ENCODE data around the gene ZBED2. TPM values are rescaled to one million over a fixed set of nuclear protein-coding genes. Genes with fewer than 3 reads are reported as not detected.
A peak's percentile ranks its signal among the peaks of the same experiment; 100 is the strongest.
"Not testable (repeated sequence)": the region's sequence is repeated elsewhere in the genome, so short reads cannot be mapped to it uniquely, and the experiment has no call there.

Gene ZBED2, protein sequence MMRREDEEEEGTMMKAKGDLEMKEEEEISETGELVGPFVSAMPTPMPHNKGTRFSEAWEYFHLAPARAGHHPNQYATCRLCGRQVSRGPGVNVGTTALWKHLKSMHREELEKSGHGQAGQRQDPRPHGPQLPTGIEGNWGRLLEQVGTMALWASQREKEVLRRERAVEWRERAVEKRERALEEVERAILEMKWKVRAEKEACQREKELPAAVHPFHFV
- total RNA-seq = 587 and 596 TPM in 2 replicates

- intact Hi-C loops (cut with micrococcal nuclease) = loop anchor here (1.0 to 5.0 kb wide), 5 partner anchors 13 to 358 kb away; no protein-coding TSS in a partner anchor
- H3K4me1 Mint-ChIP-seq = peaks cover 53% of the 10 kb centered on the region
- no peaks in the 10 kb centered on the region for H3K27me3 Mint-ChIP-seq
- DNase-seq = peak; percentile 72
- peak within 1 kb of the TSS; percentile 96 for H3K4me3 Mint-ChIP-seq
- peak within 1 kb of the TSS; percentile 96 for H3K27ac Mint-ChIP-seq
- peaks cover 73% of the 10 kb centered on the region for H3K36me3 Mint-ChIP-seq (ENCODE audit: low read depth)
- H3K9me3 Mint-ChIP-seq = no peaks in the 10 kb centered on the region
Observed at GRCh38 chr3:111595232-111595631, at the start of gene ZBED2. Gene ZBED2 (minus strand): TSS chr3:111595346. CDS start chr3:111594201, 1,145 bp downstream.

DNA sequence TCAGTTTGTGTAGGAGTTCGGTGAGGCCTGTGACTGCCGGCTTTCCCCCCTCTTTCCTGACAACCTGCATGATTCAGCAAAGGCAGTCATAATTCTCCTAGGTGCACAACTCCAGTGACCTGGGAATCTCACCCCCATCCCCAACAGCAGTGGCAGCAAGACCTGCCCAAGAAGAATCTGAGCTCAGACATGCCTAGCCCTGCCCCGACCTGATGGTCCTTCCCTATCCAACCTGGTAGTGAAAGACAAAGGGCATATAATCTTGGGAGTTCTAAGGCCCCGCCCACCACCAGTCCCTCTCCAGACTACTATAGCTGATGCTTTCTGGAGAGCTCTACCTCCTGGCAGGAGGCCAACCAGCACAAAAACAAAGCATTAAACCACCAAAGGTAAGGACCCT lies 44.2 kb upstream of the ZBED2 start:
- Mint-ChIP-seq H3K4me1 (no peaks in the 10 kb centered on the region), H3K36me3 (ENCODE audit: low read depth) (peaks cover 80% of the 10 kb centered on the region), H3K4me3 (no peak overlapping the region), H3K27ac (no peak overlapping the region), H3K9me3 (peaks cover 48% of the 10 kb centered on the region), H3K27me3 (no peaks in the 10 kb centered on the region)
- intact Hi-C loops (cut with micrococcal nuclease) = no loop called here
- DNase-seq = no peak

- DNase-seq = no peak
- no peaks in the 10 kb centered on the region for H3K27me3 Mint-ChIP-seq
- H3K27ac Mint-ChIP-seq = no peak overlapping the region
- H3K9me3 Mint-ChIP-seq = peaks cover 39% of the 10 kb centered on the region
- no peaks in the 10 kb centered on the region for H3K4me1 Mint-ChIP-seq
- intact Hi-C loops (cut with micrococcal nuclease) = no loop called here
- H3K36me3 Mint-ChIP-seq (ENCODE audit: low read depth) = peaks cover 80% of the 10 kb centered on the region
- H3K4me3 Mint-ChIP-seq = no peak overlapping the region
Observed at GRCh38 chr3:111636366-111636885, 41.3 kb upstream of the ZBED2 start.

- Mint-ChIP-seq H3K9me3 (peaks cover 34% of the 10 kb centered on the region), H3K27me3 (no peaks in the 10 kb centered on the region), H3K4me1 (no peaks in the 10 kb centered on the region), H3K4me3 (no peak overlapping the region), H3K36me3 (ENCODE audit: low read depth) (peaks cover 80% of the 10 kb centered on the region), H3K27ac (no peak overlapping the region)
- DNase-seq = no peak
- intact Hi-C loops (cut with micrococcal nuclease) = no loop called here
Observed at GRCh38 chr3:111635403-111635802, 40.3 kb upstream of the ZBED2 start.

GRCh38 chr3:111630638-111631037 lies 35.5 kb upstream of the ZBED2 start:
- H3K27me3 Mint-ChIP-seq; H3K27ac Mint-ChIP-seq; DNase-seq; H3K4me3 Mint-ChIP-seq; intact Hi-C loops (cut with micrococcal nuclease); H3K4me1 Mint-ChIP-seq: not testable (repeated sequence)
- H3K9me3 Mint-ChIP-seq = peaks cover 40% of the 10 kb centered on the region
- peaks cover 83% of the 10 kb centered on the region for H3K36me3 Mint-ChIP-seq (ENCODE audit: low read depth)

DNA sequence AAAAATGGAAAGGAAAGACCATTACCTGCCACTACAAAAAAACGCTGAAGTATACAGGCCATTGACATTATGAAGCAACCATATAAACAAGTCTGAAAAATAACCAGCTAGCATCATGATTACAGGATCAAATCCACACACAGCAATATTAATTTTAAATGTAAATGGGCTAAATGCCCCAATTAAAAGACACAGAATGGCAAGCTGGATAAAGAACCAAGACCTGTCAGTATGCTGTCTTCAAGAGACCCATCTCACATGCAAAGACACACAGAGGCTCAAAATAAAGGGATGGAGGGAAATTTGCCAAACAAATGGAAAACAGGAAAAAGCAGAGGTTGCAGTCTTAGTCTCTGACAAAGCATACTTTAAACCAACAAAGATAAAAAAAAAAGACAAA lies 33.9 kb upstream of the ZBED2 start:
- H3K4me3 Mint-ChIP-seq; intact Hi-C loops (cut with micrococcal nuclease); DNase-seq; H3K4me1 Mint-ChIP-seq; H3K27ac Mint-ChIP-seq; H3K27me3 Mint-ChIP-seq: not testable (repeated sequence)
- H3K36me3 Mint-ChIP-seq (ENCODE audit: low read depth) = peaks cover 89% of the 10 kb centered on the region
- peaks cover 47% of the 10 kb centered on the region for H3K9me3 Mint-ChIP-seq

GRCh38 chr3:111627092-111627491 lies 31.9 kb upstream of the ZBED2 start:
- Mint-ChIP-seq H3K4me1 (peaks cover 6% of the 10 kb centered on the region), H3K9me3 (peaks cover 42% of the 10 kb centered on the region), H3K27me3 (no peaks in the 10 kb centered on the region), H3K36me3 (ENCODE audit: low read depth) (peaks cover 86% of the 10 kb centered on the region), H3K4me3 (no peak overlapping the region), H3K27ac (no peak overlapping the region)
- DNase-seq = no peak
- intact Hi-C loops (cut with micrococcal nuclease) = no loop called here

- Mint-ChIP-seq H3K36me3 (ENCODE audit: low read depth) (peaks cover 63% of the 10 kb centered on the region), H3K9me3 (peaks cover 7% of the 10 kb centered on the region), H3K4me1 (peaks cover 31% of the 10 kb centered on the region), H3K27ac (no peak overlapping the region), H3K27me3 (no peaks in the 10 kb centered on the region), H3K4me3 (no peak overlapping the region)
- DNase-seq = peak; percentile 73
- intact Hi-C loops (cut with micrococcal nuclease) = no loop called here
Observed at GRCh38 chr3:111621535-111621934, 26.4 kb upstream of the ZBED2 start.

- Mint-ChIP-seq H3K36me3 (ENCODE audit: low read depth) (peaks cover 63% of the 10 kb centered on the region), H3K27me3 (no peaks in the 10 kb centered on the region)
- DNase-seq = no peak
Observed at GRCh38 chr3:111619833-111620232, 24.7 kb upstream of the ZBED2 start.

GRCh38 chr3:111618945-111619344 lies 23.8 kb upstream of the ZBED2 start:
- DNase-seq = no peak

More at GRCh38 chr3:111619833-111620232, 24.7 kb upstream of the ZBED2 start:
- Mint-ChIP-seq H3K27ac (no peak overlapping the region), H3K4me3 (no peak overlapping the region), H3K9me3 (peaks cover 8% of the 10 kb centered on the region), H3K4me1 (peaks cover 47% of the 10 kb centered on the region)
- intact Hi-C loops (cut with micrococcal nuclease) = loop anchor here (10.0 kb wide), 1 partner anchor 805 kb away; no protein-coding TSS in a partner anchor

DNA sequence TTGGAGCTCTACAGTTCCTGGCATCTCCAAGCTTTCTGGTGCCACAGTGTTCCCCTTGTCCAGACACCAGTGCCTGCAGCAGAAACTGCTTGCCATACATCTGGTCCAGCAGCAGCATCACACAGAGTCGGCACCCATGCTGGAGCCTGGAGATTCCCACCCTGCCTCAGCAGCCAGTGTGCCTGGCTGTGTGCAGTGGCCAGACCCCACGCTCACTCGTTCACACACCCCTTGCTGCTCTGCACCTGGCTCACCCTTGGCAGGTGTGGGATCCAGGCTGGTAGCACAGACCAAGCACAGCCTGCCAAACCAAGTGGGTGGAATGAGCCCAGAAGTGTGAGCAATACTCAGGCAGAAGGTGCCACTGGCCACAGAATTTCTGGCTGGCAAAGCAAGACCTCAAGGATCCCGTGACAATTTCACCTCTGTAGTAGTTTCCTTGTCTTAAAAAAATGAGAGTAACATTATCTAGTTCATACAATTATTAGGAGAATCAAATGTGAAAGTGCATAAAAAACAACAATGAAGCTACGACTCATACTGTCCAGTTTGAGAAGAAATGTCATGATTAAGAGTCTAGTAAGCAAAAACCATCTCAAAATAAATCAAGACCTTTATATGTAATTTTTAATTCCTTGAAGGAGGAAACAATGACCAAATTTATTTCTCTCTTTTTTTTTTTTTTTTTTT lies 22.9 kb upstream of the ZBED2 start:
- Mint-ChIP-seq H3K4me1 (peaks cover 59% of the 10 kb centered on the region), H3K27ac (peak overlapping the region; percentile 92), H3K9me3 (peaks cover 6% of the 10 kb centered on the region), H3K36me3 (ENCODE audit: low read depth) (peaks cover 65% of the 10 kb centered on the region), H3K4me3 (no peak overlapping the region), H3K27me3 (no peaks in the 10 kb centered on the region)
- intact Hi-C loops (cut with micrococcal nuclease) = loop anchor here (10.0 kb wide), 1 partner anchor 803 kb away; no protein-coding TSS in a partner anchor
- DNase-seq = no peak

More at GRCh38 chr3:111618945-111619344, 23.8 kb upstream of the ZBED2 start:
- Mint-ChIP-seq H3K27me3 (no peaks in the 10 kb centered on the region), H3K36me3 (ENCODE audit: low read depth) (peaks cover 64% of the 10 kb centered on the region), H3K27ac (peak overlapping the region; percentile 16), H3K4me1 (peaks cover 51% of the 10 kb centered on the region), H3K4me3 (no peak overlapping the region), H3K9me3 (peaks cover 6% of the 10 kb centered on the region)
- intact Hi-C loops (cut with micrococcal nuclease) = loop anchor here (10.0 kb wide), 1 partner anchor 804 kb away; no protein-coding TSS in a partner anchor

- no peak for DNase-seq
- H3K27ac Mint-ChIP-seq = peak overlapping the region; percentile 92
- no peaks in the 10 kb centered on the region for H3K27me3 Mint-ChIP-seq
- H3K36me3 Mint-ChIP-seq (ENCODE audit: low read depth) = peaks cover 66% of the 10 kb centered on the region
- H3K4me3 Mint-ChIP-seq = no peak overlapping the region
- peaks cover 65% of the 10 kb centered on the region for H3K4me1 Mint-ChIP-seq
- intact Hi-C loops (cut with micrococcal nuclease) = loop anchor here (10.0 kb wide), 1 partner anchor 803 kb away; no protein-coding TSS in a partner anchor
- peaks cover 6% of the 10 kb centered on the region for H3K9me3 Mint-ChIP-seq
Observed at GRCh38 chr3:111617406-111617805, 22.3 kb upstream of the ZBED2 start.

DNA sequence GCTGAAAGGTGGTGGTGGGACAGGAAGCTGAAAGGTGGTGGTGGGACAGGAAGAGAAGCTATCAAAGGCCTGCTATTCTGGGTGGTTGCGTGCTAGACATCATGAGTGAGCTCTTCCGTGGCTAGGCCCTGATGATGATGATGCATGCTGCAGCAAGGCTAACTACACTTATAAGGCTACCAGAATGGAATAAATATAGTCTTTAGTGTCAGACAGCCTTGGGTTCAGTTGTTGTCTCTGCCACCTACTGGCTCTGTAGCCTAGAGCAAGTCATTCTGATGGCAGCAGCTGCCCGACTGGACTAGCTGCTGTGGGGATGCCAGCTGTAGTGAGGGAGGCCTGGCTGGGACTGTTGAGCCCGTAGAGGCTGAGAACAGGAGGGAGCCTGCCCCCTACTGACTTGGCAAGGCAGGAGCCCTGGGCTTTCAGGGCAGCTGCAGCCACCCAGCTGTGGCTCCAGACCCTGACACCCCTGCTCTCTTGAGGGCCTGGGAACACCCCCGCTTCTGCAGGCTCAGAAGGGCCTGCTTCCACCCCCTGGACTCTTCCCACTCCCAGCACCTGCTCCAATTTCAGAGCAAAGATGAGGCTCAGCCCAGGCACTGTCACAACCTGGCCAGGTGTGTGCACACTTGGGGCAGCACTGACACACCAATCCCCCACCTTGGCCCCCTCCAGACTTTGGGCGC lies 21.4 kb upstream of the ZBED2 start:
- Mint-ChIP-seq H3K4me3 (peak overlapping the region; percentile 59), H3K27me3 (no peaks in the 10 kb centered on the region), H3K4me1 (peaks cover 71% of the 10 kb centered on the region), H3K36me3 (ENCODE audit: low read depth) (peaks cover 66% of the 10 kb centered on the region), H3K27ac (peak overlapping the region; percentile 92), H3K9me3 (peaks cover 8% of the 10 kb centered on the region)
- peak; percentile 88 for DNase-seq
- intact Hi-C loops (cut with micrococcal nuclease) = loop anchor here (1.0 to 10.0 kb wide), 7 partner anchors 21 to 802 kb away; partner anchors contain the start of genes CD96 and ZBED2

All from activated CD4-positive, alpha-beta T cell treated with anti-CD3 and anti-CD28 coated beads, Interleukin-2, amount 10 ng/mL, durations not matched to agents 24 days and 14 days (primary cell).